GM19324 (cell line): ENCODE results near the gene LMX1A.

ENCODE experiments used
- ATAC-seq: cut with Tn5 transposase; IDR thresholded peaks from one replicate; pipeline ENCODE4 v1.9.1; 2021; ENCODE audit warnings: mild to moderate bottlenecking, moderate library complexity; ENCODE audit not compliant: unreplicated experiment, low FRiP score

Gene LMX1A

GRCh38 chr1:165226326-165226725 is 130.2 kb downstream of the LMX1A start:
- no peak for ATAC-seq

DNA sequence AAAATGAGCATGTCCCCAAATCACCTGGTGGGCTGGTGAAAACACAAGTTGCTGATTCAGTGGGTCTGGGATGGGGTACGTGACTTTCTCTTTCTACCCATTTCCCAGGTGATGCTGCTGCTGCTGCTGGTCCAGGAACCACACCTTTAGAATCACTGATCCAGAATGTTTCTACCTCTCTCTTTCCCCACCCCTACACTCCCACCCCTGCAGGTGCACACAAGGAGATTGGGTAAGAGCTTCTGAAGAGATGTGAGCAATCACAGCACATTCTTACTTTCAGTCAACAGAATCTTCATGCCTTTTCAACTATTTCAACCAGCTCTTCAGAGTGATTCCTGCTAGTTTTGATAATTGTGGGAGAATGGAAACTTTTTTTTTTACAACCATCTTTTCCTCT is 130.9 kb downstream of the LMX1A start:
- ATAC-seq, result no peak

DNA sequence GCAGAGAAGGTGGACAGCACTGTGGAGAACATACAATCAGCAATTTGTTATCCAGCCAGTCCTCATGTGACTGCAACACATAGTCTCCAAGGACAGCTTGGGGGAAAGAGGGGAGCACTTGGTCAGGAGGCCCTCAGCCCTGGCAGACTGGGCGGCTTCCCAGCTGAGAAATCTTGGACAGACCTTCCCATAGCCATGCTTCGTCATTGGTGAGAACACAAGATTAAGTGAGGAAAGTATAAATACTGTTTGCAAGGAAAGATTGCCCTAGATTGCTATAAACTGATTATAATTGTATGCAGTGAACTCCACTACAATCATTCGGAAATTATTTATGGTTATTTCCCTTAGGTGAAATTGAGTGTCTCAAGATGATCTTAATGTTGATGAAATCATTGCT is 131.5 kb downstream of the LMX1A start:
- no peak for ATAC-seq

GRCh38 chr1:165224504-165224903 is 132.0 kb downstream of the LMX1A start:
- ATAC-seq, result no peak

DNA sequence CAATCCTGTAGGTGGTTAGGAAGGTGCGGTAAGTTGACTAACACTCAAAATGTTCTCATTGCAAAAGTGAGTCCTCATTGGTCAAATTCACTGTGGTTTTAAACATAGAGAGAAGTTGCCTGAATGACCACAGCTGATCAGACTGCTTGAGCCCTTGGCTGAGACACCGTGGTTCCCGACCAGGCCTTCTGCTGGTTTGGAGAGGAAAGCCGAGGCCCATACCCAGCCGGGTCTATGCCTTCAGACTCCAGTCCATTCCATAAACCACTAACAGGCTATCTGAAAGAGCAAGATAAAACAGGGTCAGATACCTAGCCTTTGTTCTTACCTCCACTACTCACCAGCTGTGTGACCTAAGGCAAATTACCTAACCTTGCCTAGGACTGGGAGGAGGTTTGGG is 133.9 kb downstream of the LMX1A start:
- ATAC-seq, result no peak

GRCh38 chr1:165218731-165219130 is 137.8 kb downstream of the LMX1A start:
- no peak for ATAC-seq

DNA sequence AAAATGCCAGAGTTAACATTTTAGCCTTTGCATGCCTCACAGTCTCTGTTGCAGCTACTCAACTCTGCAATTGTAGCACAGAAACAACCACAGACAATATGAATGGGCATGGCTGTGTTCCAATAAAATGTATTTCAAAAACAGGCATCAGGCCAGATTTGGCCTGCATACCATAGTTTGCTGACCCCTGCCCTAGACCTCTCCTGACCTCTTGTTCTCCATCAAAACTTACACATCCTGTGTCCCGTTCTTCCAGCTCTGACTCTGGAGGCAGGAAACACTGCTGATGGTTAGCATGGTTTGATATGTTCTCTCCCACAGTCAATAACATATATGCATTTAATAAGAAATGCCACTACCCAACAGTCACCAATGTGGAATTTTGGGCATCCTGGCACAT is 138.6 kb downstream of the LMX1A start:
- no peak for ATAC-seq

DNA sequence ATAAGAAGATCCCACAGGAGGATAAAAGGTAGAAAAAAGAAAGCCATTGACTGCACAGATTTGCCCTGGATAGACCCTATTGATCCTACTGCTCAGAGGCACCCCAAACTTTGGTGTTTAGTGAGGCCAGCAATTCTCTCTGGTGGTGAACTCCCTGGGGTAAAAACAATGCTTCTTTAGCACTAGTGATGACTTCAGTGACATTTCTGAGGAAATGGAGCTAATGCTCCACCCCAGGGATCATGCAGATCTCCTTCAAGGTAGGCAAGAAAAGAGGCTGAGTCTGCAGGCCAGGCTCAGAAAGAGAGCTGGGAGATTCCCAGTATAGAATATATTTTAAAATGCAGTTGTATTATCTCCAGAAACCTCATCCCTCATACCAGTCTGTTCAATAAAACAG is 140.3 kb downstream of the LMX1A start:
- no peak for ATAC-seq

DNA sequence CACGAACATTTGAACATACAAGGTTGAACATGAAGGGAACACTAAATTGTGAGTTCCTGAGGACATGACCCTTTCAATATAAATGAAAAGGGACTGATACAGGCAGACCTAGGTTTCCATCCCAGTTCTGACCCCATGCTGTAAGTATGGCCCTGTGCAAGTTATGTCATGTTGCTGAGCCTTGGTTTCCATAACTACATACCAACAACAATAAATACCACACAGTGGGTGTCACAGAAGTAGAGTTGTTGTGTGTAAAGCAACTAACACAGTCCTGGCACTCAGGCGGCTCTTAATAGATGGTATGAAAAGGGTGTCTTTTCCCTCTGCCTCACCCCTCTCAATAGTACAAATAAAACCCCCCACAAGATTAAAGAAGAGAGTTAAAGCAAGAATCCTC is 140.8 kb downstream of the LMX1A start:
- ATAC-seq, result no peak

DNA sequence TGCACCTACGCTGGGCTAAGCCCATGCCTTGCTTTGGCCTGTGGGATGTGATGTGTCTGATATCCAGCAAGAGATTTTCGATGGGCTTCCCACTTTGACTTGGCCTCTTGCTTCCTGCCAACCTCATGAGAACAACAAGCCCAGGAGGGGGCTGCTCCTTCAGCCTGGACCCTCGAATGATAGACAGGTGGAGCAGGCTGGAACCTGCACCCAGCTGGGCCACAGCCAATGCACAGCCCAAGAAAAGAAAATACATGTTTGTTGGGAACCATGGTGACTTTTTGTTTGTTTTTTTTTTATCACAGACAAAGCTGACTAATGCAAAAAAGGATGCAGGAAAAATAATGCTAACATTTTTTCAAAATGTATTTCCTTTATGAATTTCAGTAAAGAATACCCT is 144.3 kb downstream of the LMX1A start:
- no peak for ATAC-seq

GRCh38 chr1:165207853-165208515 is 148.5 kb downstream of the LMX1A start:
- no peak for ATAC-seq

- ATAC-seq, result no peak
Measured at GRCh38 chr1:165205145-165205544, 151.4 kb downstream of the LMX1A start.

GRCh38 chr1:165204548-165204947 is 152.0 kb downstream of the LMX1A start:
- no peak for ATAC-seq

DNA sequence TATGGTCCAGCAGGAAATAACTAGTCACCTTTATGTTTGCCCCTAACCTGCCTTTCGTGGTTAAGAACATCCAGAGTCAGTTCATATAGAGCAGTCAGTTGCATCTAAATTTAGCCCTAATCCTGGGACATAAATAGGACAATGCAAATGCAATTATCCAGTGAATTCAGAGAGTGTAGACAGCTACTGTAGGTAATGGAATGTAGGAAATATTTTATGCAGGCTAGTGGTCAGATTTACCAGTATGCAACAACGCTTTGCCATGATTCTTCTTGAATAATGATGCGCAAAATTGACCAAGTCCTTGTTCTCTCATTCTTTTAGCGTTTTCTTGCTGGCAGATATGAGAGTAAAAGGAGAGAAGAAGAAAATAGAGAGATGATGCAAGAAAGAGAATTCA is 165.4 kb downstream of the LMX1A start:
- no peak for ATAC-seq

DNA sequence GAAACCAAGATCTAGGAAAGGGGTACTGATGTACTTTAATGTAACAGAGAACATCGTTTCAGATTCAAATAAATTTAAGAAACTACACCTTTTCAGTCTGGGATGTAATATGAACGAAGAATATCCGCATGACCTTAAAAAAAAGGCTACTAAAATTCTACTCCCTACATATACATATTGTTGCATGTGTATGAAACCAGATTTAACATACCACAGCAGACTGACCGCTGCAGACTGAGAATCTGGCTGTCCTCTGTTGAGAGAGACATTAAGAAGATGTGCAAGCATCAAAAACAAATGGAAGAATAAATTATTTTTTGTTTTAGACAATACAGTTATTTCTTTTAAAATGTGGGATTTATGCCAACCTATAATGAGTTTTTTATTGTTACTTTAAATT is 166.6 kb downstream of the LMX1A start:
- ATAC-seq, result no peak

- no peak for ATAC-seq
Measured at GRCh38 chr1:165189011-165189410, 167.5 kb downstream of the LMX1A start.

- no peak for ATAC-seq
Measured at GRCh38 chr1:165187031-165188009, 169.2 kb downstream of the LMX1A start.

DNA sequence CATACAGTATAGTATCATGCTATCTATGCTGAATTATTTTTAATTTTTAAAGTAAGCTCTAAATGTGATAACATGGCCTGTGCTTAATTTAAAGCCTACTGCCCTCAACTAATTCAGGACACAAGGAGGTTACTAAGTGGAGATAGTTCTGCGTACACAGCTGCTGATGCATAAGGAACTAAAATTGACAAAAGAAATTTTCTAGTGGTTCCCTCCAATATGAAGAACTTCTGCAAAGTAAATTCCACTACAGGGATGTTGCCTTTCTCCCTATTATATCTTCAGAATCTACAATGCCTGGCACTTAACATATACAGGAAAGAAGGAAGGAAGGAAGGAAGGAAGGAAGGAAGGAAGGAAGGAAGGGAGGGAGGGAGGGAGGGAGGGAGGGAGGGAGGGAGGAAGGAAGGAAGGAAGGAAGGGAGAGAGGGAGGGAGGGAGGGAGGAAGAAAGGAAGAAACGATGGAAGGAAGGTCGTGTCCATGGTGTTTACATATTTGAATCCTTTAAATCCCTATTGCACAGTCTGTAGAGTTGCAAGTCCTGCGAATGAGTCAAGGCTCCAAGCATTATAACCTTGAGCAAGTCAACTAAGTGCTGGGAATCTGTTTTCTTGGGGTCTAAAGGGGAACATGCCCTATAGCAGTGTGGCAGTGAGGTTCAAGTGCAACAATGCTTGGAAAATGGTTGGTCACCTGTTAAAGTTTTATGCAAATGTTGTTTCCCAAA is 171.2 kb downstream of the LMX1A start:
- ATAC-seq, result no peak

- no peak for ATAC-seq
Measured at GRCh38 chr1:165182975-165183374, 173.5 kb downstream of the LMX1A start.

DNA sequence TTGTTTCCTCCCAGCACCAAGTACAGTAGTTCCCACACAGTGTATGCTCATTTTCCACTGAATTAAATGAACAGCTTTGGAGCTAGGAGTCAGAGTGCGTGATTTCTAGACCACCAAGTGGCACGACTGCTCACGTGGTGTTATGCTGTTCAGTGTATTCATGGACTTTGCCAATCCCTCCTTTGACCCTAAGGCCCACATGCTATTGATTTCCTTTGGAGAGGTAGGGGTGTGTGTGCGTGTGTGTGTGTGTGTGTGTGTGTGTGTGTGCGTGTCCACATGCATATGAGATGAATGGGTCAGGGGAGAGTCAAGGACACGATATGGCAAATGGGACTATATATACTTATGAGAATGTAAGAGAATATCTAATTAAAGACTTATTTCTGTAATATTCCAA is 177.2 kb downstream of the LMX1A start:
- no peak for ATAC-seq

DNA sequence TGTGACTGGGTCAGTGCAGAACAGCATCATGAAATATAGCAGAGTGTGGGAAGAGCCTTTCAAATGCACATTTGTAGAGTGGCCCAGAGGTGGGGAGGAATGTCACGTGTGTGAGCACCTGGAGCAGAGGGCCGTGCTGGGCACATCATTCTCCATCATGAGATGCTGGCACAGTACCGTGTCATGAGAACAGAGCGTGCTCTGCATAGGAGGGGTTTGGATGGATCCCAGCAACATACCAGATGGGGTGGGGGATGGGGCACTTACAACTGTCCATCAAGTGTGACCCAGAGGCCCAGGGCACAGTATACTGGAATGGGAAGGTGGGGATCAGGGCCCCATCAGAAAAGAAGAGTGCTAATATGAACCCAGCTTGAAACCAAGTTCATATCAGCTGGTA is 182.0 kb downstream of the LMX1A start:
- no peak for ATAC-seq
